Hematopoietic multipotent progenitor cell treated with erythropoietin and hydrocortisone succinate and interleukin-3 and kit ligand, for 15 days (in vitro differentiated cells): ENCODE results near the gene CD244.
"Not testable (repeated sequence)": the region's sequence is repeated elsewhere in the genome, so short reads cannot be mapped to it uniquely, and the experiment has no call there.

ENCODE experiments used
- DNase-seq: peaks from one replicate; pipeline ENCODE4 v3.0.0-alpha.2; 2015; ENCODE audit warnings: low spot score

CD244 gene

DNA sequence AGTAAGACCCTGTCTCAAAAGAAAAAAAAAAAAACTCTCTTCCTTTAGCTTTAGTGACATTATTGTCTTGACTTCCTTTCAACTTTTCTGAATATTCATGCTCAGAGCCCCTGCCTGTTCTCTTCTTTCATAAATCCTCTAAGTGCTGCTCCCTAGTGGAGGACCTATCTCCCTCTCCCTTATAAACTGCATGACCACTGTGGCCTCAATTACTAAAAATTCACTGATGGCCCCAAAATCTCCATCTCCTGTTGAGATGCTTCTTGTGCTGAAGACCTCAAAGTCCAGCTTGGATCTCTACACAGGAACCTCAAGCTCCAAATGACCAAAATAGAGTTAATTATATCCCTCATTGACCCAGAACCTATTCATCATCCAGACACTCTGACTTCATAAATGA, 14.5 kb upstream of the CD244 start:
- DNase-seq: peak; percentile 41

DNA sequence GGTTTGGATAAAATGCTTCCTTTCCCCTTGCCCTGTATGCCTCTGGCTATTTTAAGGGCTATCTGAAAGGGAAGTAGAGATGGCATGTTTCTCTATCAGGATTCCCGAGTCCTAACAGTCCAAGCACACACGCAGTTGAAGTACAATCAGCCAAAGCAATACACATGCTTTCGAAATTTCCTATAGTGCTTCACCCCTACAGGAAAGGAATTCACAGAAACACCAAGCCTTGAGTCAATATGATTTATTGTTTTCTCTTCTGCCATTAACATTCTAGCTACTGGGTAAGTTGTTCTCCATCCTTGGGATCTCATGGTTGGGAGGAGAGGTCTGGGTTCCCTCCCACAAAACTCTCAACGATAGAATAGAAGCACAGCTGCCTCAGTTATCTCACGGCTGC, 13.6 kb upstream of the CD244 start:
- DNase-seq: no peak

DNA sequence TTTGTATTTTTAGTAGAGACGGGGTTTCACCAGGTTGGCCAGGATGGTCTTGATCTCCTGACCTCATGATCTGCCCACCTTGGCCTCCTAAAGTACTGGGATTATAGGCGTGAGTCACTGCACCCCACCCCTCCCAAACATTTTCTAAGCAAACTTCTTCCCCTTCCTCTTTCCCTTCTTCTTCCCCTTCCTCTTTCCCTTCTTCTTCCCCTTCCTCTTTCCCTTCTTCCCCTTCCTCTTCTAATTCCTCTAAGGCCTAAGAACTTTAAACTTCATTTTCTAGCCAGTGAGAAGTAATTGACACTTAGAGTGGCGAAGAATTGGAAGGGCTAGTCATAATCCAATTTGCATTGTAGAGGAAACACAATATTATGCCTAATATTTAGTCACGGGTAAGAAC, 12.9 kb upstream of the CD244 start:
- DNase-seq: not testable (repeated sequence)

DNA sequence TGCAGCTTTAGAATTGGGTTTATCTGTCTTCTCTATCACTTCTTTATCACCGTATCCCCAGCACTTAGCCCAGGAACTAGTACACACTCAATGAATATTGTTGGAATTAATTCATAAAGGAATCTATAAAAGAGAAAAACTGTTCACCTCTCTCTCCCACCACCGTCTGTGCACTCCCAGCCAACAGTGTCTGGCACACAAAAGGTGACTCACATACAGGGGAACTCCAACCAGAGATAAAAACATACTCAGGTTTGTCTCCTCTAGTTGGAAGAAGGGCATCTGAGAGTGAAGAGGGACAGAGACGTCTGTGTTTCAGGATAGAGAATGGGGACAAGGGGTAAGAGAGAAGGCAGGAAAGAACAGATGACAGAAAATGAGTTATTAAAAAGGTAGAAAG, 12.2 kb upstream of the CD244 start:
- DNase-seq: no peak

DNA sequence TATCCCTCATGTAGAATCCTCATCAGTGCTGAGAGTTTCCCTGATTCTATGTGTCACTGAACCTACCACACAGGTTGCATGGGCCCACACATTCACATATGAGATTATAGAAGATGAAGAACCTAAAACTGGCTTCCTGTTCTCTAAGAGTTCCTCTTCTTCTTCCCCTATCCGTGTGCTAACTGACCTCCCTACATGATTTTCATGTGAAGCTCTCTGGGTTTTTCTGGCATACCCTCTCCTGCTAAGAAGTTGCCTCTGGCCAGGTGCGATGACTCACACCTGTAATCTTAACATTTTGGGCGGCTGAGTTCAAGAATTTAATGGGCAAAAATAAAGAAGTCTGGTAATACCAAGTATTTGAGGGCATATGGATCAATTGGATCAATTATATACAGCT, 5.5 kb upstream of the CD244 start:
- DNase-seq: no peak

DNA sequence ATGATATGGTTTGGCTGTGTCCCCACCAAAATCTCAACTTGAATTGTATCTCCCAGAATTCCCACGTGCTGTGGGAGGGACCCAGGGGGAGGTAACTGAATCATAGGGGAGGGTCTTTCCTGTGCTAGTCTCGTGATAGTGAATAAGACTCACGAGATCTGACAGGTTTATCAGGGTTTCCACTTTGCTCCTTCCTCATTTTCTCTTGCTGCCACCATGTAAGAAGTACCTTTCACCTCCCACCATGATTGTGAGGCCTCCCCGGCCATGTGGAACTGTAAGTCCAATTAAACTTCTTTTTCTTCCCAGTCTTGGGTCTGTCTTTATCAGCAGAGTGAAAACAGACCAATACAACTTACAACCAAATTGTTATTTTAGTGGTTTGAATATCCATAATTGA, 5.0 kb upstream of the CD244 start:
- DNase-seq: not testable (repeated sequence)

DNA sequence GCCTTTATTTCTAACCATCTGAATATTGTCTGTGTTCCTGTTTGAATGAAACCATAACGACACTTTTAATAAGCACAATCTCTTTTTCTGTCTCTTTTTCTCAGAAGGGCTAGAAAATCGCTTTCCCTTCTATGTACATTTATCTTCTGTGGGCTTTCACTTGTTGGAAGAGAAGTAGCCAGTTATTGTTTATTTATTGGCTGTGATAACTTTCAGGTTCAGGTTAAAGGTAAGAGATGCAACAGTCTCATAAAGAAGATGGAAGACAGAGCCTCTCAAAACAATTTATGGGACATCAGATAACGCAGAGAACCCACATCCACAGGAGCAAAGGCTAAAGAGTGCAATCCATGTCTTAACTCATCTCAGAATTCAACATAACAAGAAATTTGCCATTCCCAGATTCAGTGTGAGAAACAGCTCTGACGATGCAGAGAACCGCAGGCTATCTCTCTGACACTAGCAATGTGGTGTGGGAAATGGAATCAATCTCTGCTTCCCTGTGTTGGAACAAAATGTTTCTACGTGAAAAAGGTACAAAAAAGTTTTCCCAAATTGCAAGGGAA, 4.1 kb upstream of the CD244 start:
- DNase-seq: no peak

DNA sequence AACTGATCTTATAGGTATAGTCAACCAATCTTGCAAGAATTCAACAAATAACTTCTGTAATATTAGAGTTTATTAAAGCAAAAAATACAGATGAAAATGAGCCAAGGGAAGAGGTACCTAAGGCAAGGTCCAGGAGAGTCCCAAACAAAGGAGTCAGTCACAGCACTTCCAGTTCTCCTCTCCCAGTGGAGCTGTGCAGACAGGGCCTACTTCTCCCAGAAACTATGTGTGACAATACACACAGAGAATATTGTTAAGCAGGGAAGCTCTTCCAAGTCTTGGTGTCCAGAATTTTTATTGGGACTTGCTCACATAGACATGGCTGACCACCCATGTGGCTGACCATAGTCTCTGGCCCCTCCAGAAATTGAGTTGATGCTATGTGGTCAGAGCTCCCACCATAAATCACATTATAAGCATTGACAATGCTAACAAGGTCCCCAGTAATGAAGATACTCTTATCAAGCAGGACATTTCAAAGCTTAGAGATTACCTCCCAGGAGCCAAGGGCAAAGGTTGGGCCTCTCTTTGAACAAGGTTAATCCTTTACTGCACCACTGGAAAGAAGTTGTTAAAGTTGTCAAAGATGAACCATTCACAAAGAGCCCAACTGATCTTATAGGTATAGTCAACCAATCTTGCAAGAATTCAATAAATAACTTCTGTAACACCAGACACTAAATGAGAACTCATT, 3.5 kb upstream of the CD244 start:
- DNase-seq: no peak

DNA sequence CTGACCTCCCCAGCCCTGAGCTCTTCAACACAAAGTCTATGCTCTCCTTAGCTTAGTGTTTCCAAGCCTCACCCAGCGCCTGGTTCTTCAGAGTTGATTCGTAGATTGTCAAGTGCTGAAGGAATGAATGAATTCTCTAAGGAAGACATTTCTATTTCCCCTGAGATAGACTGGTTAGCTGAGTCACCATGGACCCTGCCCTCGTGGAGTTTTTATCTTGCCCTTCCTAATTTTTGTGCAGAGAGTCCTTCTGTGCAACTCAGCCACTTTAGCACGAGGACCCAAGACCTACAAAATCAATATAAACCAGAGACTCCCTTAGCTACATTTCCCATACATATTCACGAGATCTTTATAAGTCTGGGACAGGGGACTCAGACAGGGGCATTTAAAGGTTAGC, 2.6 kb upstream of the CD244 start:
- DNase-seq: no peak

DNA sequence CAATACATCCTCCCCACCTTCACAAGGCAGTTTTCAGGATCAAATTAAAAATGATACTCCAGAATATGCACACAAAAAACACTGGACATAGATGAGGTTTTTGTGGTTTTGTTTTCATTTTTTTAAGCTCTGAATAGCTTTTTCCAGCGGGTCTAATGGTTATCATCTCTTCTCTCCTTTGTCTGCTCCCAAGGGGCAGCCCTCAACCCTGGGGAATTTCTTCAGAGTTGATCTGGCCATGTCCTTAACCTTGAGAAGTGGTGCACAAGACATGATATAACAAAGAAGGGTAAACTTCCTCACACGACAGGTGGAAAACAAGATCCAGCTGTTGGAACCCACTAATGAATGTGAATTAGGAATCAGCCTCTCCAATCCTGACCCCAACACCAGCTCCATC, 1.5 kb upstream of the CD244 start:
- DNase-seq: no peak

DNA sequence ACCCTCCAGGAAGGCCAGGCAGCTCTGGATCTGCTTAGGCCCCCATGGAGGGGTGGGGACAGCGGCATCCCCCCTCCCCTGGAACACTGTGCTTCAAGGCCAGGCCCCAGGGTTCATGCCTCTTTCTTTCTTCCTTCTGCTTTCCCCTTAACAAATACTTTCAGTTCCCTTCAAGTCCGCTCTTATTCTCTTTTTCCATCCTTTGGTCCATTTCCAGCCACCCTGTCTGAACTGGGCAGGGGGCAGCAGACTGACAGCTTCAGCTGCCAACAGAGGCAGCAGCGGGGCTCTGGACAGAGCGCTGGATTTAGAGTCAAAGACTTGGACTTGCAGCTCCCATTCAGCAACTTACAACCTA, 1.1 kb upstream of the CD244 start:
- DNase-seq: no peak

DNA sequence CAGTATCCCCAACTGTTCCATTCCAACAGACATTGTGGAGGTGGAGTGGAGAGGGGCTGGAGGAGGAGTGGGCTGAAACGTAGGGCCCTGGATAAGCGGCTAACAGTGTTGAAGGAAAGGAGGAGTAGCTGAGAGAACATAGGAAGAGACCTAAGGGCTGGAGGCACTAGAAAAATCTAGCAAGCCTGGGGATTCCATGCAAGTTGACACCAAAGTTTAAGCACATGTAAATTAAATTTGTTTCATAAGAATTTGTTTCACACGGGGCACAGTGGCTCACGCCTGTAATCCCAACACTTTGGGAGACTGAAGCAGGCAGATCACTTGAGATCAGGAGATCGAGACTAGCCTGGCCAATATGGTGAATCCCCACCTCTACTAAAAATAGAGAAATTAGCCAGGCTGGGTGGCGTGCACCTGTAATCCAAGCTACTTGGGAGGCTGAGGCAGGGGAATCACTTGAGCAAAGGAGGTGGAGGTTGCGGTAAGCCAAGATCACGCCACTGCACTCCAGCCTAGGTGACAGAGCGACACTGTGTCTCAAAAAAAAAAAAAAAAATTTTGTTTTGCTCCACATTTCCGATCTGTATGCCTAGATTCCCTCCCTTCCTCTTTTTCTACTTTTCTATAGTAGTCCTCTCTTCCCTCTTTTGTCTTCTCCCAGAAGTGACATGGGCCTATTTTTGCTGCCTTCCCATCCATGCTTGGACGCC, 530 bp upstream of the CD244 start:
- DNase-seq: no peak

DNA sequence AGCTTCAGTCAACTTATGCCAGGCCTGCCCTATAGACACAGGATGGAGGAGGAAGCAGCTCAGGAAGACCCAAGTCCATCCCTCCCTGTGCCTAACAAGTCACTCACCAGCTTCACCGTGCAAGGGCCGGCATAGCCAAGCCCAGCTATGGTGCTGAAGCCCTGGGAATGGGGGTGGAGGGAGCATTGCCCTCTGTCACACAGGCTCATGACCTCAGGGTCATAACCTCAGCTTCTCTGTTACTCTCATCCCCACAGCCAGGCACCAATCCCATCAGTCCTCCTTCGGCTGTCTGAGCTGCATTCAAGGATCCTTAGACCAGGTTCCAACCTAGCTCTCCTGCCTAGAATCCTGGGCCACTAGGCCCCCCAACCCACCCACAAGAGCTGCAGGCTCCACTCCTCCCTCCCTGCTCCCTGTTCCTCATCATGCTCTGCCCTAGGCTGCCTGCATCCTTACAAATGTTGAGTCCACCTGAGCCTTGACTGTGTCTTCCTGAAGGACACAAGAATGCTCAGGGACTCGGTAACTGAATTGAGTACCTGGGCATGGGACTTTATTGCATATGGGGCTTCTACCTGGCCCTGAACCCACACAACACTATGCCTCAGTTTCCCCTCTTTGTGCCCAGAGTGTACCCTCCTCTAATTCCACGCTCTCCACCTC, 1.7 kb downstream of the CD244 start:
- no peak for DNase-seq

DNA sequence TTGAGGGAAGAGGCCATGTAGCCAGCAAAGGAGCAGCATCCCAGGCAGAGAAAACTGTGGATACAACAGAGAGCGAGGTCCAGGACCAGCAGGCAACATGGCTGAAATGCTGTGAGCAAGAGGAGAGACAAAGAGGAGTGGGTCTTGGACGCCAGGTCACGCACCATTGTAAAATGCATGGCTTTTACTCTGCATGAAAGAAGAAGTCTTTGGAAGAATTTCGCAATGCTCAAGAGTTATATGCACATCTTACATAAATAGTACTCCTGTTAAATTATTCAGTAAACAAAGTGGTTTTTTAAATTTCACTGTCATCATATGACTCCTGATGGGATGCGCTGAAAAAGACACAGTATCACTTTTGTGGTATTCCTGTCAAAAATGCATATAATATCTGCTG, 3.5 kb downstream of the CD244 start:
- DNase-seq: no peak

DNA sequence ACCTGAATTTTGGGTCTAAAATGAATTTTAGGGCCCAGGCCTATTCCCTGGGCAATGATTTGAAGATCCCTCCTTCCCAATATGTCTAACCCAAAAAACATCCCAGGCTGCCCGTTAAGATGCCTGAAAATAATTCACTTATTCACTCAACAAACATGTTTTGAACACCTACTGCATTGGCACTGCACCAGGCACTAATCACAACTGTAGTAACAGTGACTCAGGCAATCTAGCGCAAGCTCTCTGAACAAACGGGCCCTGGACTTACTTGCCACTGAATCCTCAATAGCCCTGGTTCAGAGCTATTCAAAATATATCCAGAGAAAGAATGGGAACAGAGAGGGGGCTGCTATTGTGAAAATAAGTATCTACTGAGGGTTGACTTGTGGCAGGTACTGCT, 4.2 kb downstream of the CD244 start:
- DNase-seq: peak; percentile 80

DNA sequence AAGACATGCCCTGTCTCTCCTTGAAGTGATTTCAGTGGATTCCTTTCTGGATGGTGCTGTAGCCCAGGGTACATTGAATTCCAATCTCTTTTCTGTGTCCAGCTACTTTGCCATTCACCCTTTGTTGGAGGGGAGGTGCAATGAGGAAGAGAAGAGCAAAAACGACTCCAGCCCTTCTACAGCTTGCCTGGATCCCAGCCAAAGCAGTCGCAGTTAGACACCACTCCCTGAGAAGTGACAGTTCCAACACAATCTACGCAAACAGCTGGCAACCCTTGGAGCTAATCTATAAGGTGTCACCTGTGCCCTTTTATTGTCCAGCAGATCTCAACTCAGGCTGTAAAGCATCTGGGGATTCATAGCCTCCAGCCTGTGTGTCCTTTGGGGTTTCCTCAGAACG, 4.6 kb downstream of the CD244 start:
- peak; percentile 94 for DNase-seq

DNA sequence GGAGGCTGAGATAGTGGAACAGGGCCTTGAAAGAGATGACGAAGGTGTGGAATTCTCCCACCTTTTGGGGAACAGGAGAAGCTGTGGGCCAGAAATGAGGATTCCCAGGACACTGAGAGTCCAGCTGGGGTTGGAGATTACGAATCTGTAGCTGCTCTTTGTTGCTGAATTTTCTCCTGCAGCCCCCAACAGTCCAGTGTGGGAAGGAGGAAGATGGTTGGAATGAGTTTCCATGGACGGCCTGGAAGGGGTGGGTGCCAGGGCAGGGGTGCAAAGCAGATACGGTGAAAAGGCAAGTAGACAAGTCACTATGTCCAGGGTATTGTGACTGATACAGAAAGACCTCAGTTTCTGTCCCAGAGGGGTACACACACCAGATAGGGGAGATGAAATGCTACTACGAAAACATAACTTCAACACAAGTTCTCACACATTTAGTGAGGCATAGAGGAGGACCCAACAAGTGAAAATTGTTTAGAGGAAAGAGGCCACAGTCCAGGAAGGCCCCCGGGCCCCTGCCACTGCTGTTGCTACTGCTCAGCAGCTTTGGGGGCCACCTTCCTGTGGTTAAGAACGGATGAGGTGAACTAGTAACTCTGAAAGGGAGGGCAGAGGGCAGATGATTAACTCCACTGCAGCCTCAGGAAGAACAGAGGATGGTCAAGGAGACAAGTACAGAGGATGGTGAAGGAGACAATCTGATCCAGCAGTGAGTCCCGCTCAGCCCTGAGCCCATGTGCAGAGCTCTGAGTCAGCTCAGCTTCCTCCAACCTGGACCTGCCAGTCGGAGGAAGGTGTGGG, 7.3 kb downstream of the CD244 start:
- no peak for DNase-seq

DNA sequence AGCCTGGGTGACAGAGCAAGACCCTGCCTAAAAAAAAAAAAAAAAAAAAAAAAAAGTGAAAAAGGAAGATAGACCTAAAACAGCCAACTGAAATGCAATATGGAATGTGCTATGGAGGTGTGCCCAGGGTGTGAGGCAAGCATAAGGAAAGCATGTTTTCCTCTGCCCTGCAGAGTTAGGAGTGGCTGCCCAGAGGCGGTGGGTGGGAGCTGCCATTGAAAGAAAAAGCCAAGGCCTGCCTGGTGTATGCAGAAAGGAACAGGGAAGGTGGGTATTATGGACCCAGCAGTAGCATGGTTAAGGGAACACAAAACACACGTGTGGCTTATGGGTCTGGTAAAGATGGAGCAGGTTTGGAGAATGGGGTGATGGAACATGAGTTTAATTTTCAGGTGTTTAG, 8.9 kb downstream of the CD244 start:
- no peak for DNase-seq

DNA sequence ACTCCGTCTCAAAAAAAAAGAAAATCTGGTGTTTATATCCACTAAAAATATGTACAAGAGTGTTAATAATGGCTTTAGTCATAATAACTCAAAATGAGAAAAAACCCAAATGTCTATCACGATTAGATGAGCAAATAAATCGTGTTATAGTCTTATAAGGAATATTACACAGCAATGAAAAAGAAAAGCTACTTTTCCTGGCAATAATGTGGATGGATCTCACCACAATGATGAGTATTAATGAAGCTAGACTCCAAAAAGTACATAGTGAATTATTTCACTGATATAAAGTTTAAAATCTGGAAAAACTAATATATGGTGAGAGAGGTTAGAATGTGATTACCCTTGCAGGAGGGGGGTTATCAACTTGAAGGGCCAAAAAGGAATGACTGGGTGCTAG, 9.7 kb downstream of the CD244 start:
- DNase-seq: no peak

DNA sequence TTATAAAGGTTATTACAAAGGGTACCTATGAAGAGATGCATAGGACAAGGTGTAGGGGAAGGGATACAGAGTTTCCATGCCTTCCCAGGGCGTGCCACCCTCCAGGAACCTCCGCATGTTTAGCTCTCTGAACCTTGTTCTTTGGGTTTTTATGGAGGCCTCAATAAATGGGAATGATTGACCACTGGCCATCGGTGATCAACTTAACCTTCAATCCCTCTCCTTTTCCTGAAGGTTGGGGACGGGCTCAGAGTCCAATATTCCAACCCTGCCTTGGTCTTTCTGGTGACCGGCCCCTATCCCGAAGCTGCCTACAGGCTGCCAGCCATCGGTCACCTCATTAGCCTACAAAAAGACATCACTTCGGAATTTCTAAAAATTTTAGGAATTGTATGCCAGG, 11.7 kb downstream of the CD244 start:
- no peak for DNase-seq

DNA sequence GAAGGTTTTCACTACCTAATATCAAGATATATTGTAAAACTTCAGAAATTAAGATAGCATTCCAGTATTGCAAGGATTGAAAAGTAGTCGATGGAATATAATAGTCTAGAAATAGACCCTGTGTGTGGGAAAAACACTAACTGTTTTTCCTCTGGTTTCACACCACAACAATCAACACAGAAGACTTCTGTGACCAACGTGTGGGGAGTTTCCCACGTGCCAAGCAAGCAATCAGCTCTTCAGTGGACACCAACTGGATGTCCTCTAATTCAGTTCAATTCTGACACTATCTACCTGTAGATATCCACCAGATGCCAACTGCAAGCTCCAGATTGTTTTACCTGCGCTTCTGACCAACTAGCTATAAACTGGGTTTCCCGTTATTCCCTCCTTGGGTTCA, 12.1 kb downstream of the CD244 start:
- no peak for DNase-seq

DNA sequence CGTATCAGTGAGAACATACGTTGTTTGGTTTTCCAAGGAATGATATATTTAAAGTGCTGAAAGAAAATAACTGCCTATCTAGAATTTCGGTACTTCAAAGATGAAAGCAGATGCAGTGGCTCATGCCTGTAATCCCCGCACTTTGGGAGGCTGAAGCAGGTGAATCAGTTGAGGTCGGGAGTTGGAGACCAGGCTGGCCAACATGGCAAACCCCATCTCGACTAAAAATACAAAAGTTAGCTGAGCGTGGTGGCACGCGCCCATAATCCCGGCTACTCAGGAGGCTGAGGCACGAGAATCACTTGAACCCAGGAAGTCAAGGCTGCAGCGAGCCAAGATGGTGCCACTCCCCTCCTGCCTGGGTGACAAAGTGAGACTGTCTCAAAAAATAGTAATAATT, 16.4 kb downstream of the CD244 start:
- DNase-seq: no peak
